NCI-H1417 (cell line): Measurements from ENCODE around the gene TBC1D2B.

Source experiments
- DNase-seq, 3 experiments: peaks; one replicate each; lab custom pipeline; 2025; lab: John Stamatoyannopoulos, UW

TBC1D2B gene

GRCh38 chr15:78034495-78035191 lies 42.9 kb downstream of the TBC1D2B start:
- peak; percentile 31 to 64 (median 43) for DNase-seq

- peak in 2 of 3 experiments; percentile 64 to 95 for DNase-seq
These were observed 43.6 kb downstream of the TBC1D2B start for GRCh38 chr15:78033864-78034263.

GRCh38 chr15:78032671-78033070 lies 44.8 kb downstream of the TBC1D2B start:
- DNase-seq = no peak

- DNase-seq = peak in 1 of 3 experiments; percentile 43
These were observed 52.6 kb downstream of the TBC1D2B start for GRCh38 chr15:78024883-78025282.

GRCh38 chr15:78024519-78024870 lies 53.0 kb downstream of the TBC1D2B start:
- DNase-seq = no peak

- no peak for DNase-seq
These were observed 53.5 kb downstream of the TBC1D2B start for GRCh38 chr15:78023865-78024518.

GRCh38 chr15:78023081-78023665 lies 54.3 kb downstream of the TBC1D2B start:
- DNase-seq = no peak

- DNase-seq = no peak
These were observed 55.8 kb downstream of the TBC1D2B start for GRCh38 chr15:78021761-78022160.

GRCh38 chr15:78020007-78020406 lies 57.5 kb downstream of the TBC1D2B start:
- no peak for DNase-seq

GRCh38 chr15:78018946-78019644 lies 58.4 kb downstream of the TBC1D2B start:
- DNase-seq = no peak

GRCh38 chr15:78018445-78018844 lies 59.1 kb downstream of the TBC1D2B start:
- no peak for DNase-seq

- DNase-seq = no peak
These were observed 60.7 kb downstream of the TBC1D2B start for GRCh38 chr15:78016860-78017259.

GRCh38 chr15:78012643-78013077 lies 64.9 kb downstream of the TBC1D2B start:
- DNase-seq = no peak

- no peak for DNase-seq
These were observed 67.4 kb downstream of the TBC1D2B start for GRCh38 chr15:78010067-78010466.

- DNase-seq = no peak
These were observed 69.3 kb downstream of the TBC1D2B start for GRCh38 chr15:78007964-78008886.

- no peak for DNase-seq
These were observed 70.1 kb downstream of the TBC1D2B start for GRCh38 chr15:78007211-78007931.

- DNase-seq = no peak
These were observed 70.8 kb downstream of the TBC1D2B start for GRCh38 chr15:78006567-78007205.

- peak; percentile 51 to 82 (median 54) for DNase-seq
These were observed 72.4 kb downstream of the TBC1D2B start for GRCh38 chr15:78004919-78005634.

- DNase-seq = no peak
These were observed 73.2 kb downstream of the TBC1D2B start for GRCh38 chr15:78004222-78004727.
